IPS-NIHi7 (cell line): ENCODE data around the gene PRC1.
"Not testable (repeated sequence)": the region's sequence is repeated elsewhere in the genome, so short reads cannot be mapped to it uniquely, and the experiment has no call there.

ENCODE experiments used
- DNase-seq: peaks from one replicate; pipeline ENCODE4 v3.0.0; 2012; ENCODE audit warnings: mixed read lengths; ENCODE audit errors: extremely low spot score

Gene PRC1

DNA sequence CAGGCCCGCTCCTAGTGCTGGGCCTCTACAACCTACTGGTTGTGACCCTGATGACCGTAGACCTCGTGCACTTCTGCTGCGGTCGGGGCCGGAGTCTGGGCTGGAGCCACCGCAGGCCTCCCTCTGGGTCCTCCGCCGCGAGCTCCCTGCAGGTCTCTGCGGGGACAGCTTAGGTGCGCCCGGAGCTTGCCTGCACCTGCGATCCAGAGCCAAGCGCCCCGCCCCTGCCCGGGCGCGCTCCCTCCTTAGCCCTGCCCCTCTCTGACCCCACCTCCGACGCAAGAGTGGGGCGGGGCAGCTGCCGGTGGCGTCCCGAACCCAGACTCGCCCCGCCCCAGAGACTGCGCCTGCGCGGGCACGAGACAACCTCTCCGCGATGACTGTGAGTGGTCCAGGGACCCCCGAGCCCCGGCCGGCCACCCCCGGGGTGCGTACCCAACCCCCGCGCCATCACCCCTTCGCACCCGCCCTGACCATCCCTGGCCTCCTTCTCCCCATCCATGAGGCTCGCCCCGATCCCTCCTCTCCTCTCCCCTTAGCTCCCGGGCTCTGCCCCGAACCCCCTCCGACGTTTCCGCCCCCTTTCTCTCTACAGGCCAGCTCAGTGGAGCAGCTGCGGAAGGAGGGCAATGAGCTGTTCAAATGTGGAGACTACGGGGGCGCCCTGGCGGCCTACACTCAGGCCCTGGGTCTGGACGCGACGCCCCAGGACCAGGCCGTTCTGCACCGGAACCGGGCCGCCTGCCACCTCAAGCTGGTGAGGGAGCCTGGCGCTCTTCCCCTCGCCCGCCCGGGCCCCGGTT, 59.2 kb downstream of the PRC1 start, which contains the start of gene UNC45A:
TSS of gene UNC45A (plus strand) at position 337 of the 803 bp plus-strand sequence. CDS start at position 377, 40 bp downstream.
- peak; percentile 99 for DNase-seq

DNA sequence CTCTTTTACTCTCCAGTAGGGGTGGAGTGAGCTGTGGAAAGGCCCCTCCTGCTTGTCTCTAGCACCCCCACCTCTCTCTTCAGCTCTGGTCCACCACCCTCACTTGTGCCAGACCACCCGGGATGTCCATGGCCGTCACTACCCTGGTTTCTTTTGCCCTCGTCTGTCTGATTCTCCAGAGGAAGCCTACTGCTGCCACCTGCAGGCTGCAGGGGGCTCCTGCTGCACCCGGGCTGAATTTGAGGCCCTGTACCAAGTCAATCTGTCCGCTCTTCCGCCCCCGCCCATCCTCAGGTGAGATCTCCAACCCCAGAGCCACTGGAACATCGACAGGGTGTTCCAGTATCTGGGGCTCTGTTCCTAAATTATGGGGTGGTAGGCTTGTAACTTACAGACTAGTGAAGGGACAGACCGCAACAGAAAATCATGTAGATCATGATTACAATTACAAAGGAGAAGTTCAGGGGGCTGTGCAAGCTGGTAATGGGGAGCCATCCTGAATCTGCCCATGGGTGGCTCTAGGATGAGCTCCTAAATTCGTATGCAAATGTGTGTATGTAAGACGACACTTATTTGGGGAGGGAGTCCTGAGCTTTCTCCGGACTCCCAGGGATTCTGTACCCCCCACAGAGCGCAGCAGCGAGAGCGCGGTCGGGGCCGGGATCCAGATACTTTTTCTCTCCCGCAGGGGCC, 59.9 kb downstream of the PRC1 start:
- DNase-seq = peak; percentile 92

DNA sequence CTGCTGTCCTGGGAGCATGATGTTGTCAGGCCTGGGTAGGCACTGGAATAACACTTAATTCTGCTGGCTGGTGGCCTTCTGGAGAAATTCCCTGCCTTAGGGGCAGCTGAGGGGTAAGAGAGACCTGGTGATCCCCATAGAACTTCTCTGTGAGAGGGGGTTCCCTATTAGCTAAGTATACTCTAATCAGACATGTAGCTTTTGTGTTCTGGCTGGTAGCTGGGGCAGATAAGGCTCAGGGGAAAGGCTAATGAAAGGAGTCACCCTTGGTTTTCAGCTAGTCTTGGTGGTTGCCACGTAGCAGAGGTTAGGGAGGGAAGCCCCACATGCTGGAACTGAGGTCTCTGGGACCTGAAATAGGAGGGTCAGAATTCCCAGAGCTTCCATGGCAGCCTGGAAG, 61.0 kb downstream of the PRC1 start:
- DNase-seq = no peak

DNA sequence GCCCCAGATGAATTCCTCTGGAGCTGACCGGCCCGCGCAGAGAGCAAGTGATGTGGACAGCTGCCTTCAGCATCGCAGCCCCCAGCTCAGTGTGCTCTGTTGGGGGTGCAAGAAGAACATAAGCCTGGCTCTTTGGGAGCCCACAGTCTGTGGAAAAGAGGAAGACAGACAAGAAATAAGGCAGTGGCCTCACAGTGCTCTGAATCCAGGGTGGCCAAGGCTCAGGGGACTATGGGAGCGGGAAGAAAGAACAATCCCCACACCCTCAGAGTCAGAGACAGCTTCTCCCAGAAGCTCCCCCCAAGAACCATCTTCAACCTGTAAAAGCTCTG, 61.7 kb downstream of the PRC1 start:
- no peak for DNase-seq

DNA sequence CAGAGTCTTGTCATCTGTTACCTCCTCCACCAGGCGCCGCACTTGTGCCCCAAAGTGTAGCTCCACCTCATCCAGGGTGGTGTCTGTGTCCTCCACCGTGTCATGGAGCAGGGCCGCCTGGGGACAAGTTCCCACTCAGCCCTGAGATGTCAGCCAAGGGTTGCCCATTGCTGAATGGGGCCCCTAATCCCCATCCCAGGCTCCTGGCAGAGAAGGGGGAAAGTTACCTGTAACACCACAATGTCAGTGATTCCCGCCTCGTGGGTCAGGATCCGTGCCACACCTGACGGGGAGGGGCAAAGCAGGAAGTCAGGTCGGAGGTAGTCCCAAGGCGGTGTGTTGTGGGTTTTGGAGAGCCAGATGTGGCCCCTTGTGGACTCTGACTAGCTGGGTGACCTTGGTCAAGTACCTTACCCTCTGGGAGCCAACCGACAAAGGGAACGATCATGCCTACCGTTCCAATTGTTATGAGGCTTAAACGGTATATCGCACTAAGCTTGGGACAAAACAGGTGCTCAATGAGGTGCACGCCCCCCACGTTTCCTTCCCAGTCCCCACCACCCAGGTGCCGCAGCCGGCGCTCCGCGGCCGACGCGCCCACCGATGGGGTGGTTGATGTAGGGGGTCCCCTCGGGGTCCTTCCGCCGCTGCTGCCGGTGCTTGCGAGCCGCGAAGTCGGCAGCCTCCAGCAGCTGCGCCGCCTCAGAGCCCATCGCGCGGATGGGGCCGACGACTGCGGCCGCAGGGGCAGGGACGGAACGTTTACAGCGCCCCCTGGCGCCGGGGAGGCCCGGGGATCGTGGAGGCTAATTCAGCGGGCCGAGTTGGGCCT, 62.3 kb downstream of the PRC1 start, which contains the start of gene HDDC3:
TSS of gene HDDC3 (minus strand) at position 722 of the 832 bp plus-strand sequence. CDS start at position 713, 9 bp downstream.
- DNase-seq = peak; percentile 94

DNA sequence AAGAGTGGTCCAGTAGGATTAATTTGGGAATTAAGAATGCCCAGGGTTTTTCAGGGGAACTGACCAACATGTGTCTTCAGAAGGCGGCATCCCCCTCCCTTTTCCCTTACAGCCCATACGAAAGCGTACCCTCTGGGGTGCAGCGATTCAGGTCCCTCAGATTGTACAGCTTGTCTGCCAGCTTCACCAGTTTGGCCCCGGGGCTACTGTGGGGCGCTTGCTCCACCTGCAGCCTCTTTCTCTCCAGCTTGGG, 62.8 kb downstream of the PRC1 start:
- no peak for DNase-seq

DNA sequence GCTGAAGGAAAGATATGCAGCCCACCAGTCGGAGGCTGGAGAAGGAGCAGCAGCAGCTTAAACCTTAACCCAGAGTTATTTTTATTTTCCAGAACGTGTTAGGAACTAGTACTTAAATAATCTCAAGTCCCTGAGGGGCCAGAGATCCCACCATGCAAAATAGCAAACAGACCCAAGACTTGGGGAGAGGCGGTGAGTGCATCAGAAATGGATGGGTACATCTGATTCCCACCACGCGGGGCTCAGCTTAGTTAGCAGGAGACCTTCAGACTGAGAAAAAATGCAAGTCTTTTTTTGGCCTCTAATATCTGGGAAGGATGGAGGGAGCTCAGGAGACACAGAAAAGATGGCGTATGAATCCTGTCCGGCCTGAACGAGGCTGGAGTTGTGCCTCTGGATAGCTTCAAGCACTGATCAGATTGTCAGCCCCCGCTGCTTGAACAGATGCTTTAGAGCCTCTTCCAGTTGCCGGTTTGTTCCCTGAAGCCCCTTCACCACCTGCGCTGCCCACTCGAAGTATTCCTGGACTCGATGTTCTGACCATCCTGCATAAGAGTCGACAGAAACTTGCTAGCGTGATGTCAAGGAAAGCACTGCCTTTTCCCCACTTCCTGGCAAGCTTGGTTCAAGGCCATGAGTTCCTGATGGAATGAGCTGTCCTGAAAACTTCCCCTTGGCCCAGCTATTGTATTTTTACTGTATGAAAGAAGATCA, 63.3 kb downstream of the PRC1 start:
- no peak for DNase-seq

DNA sequence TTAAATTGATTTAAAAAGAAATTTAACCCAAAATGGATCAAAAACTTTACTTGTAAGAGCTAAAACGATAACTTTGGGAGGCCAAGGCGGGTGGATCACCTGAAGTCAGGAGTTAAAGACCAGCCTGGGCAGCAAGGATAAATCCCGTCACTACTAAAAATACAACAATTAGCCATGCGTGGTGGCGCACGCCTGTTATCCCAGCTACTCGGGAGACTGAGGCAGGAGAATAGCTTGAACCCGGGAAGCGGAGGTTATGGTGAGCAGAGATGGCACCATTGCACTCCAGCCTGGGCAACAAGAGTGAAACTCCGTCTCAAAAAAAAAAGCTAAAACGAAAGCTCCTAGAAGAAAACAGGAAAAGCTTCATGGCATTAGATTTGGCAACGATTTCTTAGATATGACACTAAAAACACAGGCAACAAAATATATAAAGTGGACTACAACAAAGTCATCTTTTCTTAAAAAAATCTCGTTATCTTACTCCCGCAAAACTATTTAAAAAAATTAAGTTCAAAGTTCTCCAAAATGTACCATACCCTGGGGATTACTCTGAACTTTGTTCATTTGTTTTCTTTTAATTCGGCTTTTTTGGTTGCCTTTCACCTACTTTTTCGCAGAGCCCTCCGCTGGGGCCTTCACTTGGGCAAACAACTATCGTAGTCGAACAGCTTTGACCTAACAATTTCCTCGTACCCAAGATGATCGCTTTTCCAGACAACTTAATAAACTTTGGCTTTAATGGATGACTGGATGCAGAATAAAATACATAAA, 64.9 kb downstream of the PRC1 start:
- no peak for DNase-seq

DNA sequence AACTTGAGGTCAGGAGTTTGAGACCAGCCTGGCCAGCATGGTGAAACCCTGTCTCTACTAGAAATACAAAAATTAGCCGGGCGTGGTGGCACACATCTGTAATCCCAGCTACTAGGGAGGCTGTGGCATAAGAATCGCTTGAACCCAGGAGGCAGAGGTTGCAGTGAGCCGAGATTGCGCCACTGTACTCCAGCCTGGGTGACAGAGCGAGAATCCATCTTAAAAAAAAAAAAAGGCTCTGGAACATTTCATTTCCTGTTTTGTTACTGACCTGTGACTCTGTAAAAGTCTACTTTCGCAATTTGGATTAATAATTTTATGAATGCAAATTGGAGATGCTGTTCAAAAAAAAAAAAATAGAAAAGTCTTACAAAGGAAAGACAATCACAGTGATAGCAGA, 66.2 kb downstream of the PRC1 start:
- not testable (repeated sequence) for DNase-seq

DNA sequence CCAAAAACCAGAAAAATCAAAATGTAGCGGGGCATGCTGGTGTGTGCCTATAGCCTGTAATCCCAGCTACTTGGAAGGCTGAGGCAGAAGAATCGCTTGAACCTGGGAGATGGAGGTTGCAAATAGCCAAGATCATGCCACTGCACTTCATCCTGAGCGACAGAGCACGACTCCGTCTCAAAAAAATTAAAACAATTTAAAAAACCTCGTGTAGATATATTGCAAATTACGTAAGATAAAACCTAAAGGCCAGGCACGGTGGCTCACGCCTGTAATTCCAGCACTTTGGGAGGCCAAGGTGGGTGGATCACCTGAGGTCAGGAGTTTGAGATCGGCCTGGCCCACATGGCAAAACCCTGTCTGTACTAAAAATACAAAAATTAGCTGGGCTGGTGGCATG, 67.6 kb downstream of the PRC1 start:
- not testable (repeated sequence) for DNase-seq

DNA sequence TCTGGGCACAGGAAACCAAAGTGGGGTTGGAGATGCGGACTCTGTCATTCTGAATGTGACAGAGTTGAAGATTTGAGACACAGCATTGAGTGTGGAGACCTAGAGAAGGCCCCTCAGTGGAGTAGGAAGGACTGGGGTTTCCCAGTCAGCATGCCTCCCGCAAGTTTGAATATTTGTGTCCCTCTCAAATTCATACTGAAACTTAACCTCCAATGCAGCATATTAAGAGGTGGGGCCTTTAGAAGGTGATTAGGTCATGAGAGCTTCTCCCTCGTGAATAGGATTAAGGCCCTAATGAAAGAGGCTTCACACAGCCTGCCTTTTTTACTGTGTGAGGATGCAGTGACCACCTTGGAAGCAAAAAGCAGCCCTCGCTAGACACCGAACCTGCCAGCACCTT, 70.0 kb downstream of the PRC1 start:
- no peak for DNase-seq

DNA sequence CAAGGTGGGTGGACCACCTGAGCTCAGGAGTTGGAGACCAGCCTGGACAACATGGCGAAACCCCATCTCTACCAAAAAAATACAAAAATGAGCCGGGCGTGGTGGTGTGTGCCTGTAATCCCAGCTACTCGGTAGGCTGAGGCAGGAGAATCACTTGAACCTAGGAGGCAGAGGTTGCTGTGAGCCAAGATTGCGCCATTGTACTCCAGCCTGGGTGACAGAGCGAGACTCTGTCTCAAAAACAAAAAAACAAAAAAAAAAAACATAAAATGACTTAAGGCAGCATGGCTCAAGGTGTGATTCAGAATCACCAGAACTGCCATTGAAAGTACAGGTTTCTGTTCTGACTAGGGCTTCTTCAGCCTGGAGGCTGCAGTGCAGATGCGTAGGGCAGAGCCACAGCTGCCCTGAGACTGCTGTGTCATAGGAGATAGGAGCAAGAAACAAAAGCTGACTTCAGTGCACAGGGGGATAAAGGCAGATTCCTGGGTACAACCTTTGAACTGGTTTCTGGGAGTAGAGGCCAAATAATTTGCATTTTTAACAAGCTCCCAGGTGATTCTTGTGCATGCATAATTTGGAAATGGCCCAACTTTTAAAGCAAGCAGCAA, 71.5 kb downstream of the PRC1 start:
- DNase-seq = not testable (repeated sequence)

DNA sequence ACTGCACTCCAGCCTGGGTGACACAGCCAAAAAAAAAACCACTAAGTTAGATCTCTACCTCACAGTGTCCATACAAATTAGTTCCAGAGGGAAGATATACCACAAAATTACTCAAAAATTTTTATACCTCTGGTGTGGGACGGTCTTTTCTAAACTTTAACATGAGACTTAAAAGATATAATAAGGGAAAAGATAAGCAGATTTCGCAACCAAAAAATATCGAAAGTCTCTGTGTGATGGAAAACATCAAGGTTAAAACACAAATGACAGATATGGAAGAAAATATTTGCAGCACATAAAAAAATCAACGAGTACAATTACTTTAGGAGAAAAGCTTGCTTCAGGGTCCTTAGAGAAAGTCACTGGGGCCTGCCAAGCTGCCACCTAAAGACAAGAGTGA, 72.4 kb downstream of the PRC1 start:
- no peak for DNase-seq

DNA sequence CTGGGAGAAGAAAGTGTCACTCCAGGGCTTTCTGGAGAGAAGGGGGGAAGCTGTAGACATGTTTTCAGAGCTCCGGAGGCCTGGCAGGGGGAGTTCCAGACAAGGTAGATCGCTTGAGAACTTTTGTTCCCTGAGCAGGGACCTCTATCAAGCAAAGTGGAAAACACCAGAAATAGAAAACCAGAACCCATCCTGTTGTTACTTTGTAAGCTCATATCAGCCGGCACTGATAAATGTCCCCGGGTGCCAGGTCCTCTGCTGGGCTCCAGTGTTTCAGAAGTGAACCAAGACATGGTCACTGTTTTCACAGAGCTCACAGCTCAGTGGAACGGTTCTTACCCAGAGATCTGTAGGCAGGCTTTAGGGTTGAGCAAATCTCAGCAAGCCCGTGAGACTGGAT, 75.5 kb downstream of the PRC1 start:
- no peak for DNase-seq

DNA sequence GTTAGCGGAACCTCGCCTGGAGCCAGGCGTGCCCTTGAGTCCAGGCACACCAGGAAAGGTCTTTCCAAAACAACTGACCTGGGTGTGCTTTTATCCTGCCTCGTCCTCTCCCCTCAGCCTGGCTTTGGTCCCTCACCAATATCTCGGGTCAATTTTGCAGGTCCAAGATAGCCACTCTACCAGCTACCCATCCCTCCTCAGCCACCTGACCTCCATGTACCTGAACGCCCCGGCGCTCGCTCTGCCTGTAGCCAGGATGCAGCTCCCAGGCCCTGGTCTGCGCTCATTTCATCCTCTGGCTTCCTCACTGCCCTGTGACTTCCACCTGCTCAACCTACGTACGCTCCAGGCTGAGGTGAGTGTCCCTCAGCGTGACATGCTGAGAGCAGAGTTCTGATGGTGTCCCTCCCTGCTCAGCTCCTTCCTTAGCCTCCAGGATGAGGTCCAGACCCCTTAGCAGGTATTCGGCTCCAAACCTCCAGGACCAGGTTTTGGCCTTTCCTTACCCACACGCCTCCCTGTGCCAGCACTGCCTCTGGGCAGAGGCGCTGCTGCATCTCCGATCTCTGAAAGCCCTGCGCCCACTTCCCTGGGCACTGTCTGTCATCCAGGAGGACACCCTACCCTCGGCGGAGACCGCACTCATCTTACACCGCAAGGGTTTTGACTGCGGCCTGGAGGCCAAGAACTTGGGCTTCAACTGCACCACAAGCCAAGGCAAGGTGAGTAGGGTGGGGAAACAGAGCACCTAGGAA, 76.1 kb downstream of the PRC1 start:
- DNase-seq = no peak

DNA sequence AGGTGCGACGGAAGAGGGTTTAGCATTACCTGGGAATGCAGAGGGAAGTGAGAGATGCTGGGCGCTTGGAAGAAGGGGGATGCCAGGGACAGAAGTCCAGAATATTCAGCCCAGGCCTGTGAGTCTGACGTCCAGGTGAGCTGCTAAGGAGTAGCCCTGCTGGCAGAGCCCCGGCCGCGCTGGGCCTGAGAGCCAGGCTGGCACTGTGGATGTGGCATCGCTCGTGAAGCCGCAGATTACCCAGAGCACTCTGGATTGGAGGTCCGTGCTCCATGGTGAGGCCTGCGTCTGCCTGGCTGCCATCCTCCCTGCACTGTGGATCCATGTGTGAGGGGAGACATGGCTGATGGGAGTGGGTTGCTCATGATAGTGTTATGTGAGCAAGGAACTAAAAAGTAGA, 76.8 kb downstream of the PRC1 start:
- DNase-seq = no peak

DNA sequence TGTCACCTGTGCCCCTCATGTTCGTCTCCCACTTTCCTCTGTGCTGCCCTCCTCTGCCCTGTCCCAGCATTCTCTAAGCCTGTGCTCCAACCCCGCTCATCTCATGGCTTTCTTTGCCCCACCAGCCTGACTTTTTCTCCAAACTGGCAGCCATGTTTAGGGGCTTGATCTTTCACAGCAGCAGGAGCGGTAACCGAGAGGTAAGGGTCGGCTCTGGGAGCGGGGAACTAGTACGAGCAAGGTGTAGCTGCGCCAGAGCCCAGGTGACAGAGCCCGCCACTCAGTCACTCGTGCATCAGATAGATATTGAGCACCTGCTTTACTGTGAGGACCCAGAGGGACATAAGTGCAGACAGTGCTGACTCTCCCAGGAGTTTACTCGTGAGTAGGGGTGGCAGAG, 77.9 kb downstream of the PRC1 start:
- DNase-seq = no peak
